ENCODE measurements around the gene TDRD7. TPM values are rescaled to one million over a fixed set of nuclear protein-coding genes. Genes with fewer than 3 reads are reported as not detected.

TDRD7 gene
- total RNA-seq, 3 donors from 2014 or later: 31.1 to 36.6 (median 33.4) TPM

DNA sequence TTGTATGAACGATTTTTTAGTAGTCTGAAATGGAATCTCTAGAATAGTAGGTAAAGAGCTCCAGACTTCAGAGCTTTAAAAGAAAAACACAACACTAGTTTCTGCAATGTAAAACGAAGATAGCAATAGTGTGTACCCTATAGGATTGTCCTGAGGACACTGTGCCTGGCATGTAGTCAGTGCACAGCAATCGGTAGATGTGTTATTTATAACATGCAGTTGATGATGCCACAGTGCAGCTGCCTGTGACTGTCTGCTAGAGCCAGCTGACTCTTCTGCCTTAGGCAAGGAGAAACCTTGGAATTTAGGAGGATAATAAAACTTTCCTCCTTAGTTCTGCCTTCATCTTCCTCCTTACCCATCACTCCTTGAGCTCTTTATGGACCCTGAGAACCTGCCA is 61.8 kb downstream of the TDRD7 start:
- intact Hi-C loops (cut with DNase I, micrococcal nuclease): loop anchor here in 1 of 2 donors (10.0 kb wide), 1 partner anchor 131 kb away; no protein-coding TSS in a partner anchor
- DNase-seq: no peak
- H3K4me3 ChIP-seq: no peak overlapping the region
- H3K4me1 ChIP-seq (ENCODE audit: low read depth): no peaks in the 10 kb centered on the region
- no peak for ATAC-seq
- H3K9me3 ChIP-seq: no peaks in the 10 kb centered on the region
- H3K36me3 ChIP-seq (ENCODE audit: low read depth): no peaks in the 10 kb centered on the region
- TF ChIP-seq, protein P1, sequence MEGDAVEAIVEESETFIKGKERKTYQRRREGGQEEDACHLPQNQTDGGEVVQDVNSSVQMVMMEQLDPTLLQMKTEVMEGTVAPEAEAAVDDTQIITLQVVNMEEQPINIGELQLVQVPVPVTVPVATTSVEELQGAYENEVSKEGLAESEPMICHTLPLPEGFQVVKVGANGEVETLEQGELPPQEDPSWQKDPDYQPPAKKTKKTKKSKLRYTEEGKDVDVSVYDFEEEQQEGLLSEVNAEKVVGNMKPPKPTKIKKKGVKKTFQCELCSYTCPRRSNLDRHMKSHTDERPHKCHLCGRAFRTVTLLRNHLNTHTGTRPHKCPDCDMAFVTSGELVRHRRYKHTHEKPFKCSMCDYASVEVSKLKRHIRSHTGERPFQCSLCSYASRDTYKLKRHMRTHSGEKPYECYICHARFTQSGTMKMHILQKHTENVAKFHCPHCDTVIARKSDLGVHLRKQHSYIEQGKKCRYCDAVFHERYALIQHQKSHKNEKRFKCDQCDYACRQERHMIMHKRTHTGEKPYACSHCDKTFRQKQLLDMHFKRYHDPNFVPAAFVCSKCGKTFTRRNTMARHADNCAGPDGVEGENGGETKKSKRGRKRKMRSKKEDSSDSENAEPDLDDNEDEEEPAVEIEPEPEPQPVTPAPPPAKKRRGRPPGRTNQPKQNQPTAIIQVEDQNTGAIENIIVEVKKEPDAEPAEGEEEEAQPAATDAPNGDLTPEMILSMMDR (IDR thresholded peaks at IDR 0.05): no peak

DNA sequence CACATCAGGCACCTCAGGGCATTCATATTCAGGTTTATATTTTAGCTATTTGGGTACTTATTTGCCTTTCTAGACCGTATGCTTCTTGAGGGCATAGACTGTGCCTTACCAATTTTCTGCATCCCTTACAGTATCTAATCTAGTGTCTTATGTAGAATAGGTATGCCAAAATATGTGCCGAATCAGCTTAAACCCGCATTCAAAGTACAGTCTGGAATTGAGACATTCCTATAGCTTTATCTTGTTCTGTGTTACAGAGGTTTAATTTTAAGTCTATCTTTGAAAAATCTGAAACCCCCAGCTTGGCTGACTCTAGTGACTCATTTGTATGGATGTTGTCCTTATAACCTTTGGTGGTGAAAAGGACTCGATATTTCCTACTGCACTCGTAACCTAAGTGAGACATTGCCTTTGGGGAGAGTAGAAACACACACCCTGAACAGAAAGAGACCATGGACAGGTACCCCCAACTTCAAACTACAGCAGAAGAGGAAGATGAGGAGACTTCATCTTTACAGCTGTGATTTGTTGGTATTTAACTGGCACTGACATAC is 62.6 kb downstream of the TDRD7 start:
- Histone ChIP-seq H3K4me1 (ENCODE audit: low read depth) (no peaks in the 10 kb centered on the region), H3K9me3 (no peaks in the 10 kb centered on the region), H3K4me3 (no peak overlapping the region), H3K36me3 (ENCODE audit: low read depth) (no peaks in the 10 kb centered on the region)
- ATAC-seq (no peak), DNase-seq (no peak)
- TF ChIP-seq, protein P1 (IDR thresholded peaks at IDR 0.05): no peak
- intact Hi-C loops (cut with DNase I, micrococcal nuclease): loop anchor here in 1 of 2 donors (10.0 kb wide), 1 partner anchor 130 kb away; no protein-coding TSS in a partner anchor

DNA sequence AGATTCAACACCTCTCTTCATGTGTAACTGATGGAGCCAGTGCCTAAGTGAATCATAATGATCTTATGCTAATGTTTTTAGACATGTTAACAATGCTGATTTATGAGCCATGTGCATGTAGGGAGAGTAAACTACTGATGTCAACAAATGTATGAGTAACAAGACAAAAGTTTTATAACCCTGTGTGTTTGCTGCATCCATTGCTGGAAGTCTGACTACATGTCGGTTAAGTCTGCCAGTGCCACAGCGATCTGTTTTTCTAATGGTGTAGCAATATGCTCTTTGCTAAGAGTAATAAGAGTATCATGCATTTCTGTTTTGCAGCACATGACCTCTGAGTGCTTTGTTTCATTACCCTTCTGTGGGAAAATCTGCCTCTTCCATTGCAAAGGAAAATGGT is 63.2 kb downstream of the TDRD7 start:
- DNase-seq (no peak), ATAC-seq (peak; percentile 40)
- no peaks in the 10 kb centered on the region for H3K4me1 ChIP-seq (ENCODE audit: low read depth)
- no peaks in the 10 kb centered on the region for H3K9me3 ChIP-seq
- TF ChIP-seq, protein P1 (IDR thresholded peaks at IDR 0.05): no peak
- H3K36me3 ChIP-seq (ENCODE audit: low read depth): no peaks in the 10 kb centered on the region
- H3K4me3 ChIP-seq: no peak overlapping the region
- intact Hi-C loops (cut with DNase I, micrococcal nuclease): loop anchor here in 1 of 2 donors (10.0 kb wide), 1 partner anchor 130 kb away; no protein-coding TSS in a partner anchor

DNA sequence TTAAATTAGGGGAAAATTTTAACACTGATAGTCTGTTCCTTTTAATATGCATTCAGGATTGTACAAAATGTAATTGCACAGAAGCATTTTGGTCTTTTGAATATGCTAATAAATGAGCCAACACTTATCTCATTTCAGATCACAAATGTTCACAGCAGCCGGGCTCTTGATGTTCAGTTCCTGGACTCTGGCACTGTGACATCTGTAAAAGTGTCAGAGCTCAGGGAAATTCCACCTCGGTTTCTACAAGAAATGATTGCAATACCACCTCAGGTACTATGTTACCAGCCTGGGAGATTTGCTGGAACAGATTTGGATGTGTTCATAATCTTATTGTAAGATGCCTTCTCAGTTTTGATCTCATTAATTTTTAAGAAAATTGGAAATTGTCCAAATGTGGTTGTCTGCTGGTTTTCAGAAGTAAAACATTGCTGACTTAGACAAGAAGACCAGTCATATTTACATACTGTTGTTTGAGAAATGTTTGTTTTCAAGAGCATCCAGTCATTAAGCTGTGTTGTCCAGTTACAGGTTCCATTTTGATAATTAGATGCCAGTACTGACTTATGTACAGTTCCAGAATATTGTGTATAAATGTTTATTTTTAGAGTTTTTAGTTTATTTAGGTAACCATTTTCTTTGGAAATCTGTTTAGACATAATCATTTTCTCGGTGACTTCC is 66.5 kb downstream of the TDRD7 start:
- intact Hi-C loops (cut with DNase I, micrococcal nuclease): loop anchor here in 1 of 2 donors (10.0 kb wide), 1 partner anchor 126 kb away; no protein-coding TSS in a partner anchor
- Histone ChIP-seq H3K9me3 (no peaks in the 10 kb centered on the region), H3K4me1 (ENCODE audit: low read depth) (no peaks in the 10 kb centered on the region), H3K4me3 (no peak overlapping the region), H3K36me3 (ENCODE audit: low read depth) (no peaks in the 10 kb centered on the region)
- TF ChIP-seq, protein P1 (IDR thresholded peaks at IDR 0.05): no peak
- no peak for ATAC-seq
- no peak for DNase-seq

DNA sequence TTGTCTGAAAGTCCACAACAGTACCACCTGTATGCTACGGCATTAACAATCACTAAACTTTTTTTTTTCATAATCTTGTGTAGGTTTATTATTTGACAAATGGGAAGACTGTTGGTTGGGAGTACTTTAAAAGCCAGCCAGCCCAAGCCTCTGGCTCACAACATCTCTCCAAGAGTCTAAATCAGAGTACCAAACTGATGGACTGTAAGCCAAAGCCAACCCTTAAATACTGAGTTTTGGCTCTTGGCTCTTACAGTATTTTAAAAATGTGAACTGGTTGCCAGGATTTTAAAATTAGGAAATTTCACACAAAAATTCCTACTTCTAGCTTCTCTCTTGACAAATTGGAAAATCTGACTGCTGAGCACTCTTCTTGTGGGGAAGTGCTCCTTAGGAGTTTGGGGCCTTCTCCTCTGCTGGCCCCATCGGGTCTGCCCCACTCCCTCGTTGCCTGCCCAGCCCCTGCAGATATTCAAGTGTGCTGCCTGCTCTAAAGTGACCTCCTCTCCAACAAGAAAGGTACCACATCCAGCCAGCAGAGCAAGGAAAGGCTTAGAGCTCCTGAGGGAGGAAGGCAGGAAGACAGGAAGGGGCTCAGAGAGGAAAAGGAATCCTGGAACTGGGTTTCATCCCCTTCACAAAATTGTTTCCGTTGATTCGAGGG is 67.7 kb downstream of the TDRD7 start:
- H3K9me3 ChIP-seq: no peaks in the 10 kb centered on the region
- TF ChIP-seq, protein P1 (IDR thresholded peaks at IDR 0.05): no peak

More for the DNA sequence above, 67.7 kb downstream of the TDRD7 start:
- no peaks in the 10 kb centered on the region for H3K36me3 ChIP-seq (ENCODE audit: low read depth)
- intact Hi-C loops (cut with DNase I, micrococcal nuclease): loop anchor here in 1 of 2 donors (10.0 kb wide), 1 partner anchor 125 kb away; no protein-coding TSS in a partner anchor
- no peaks in the 10 kb centered on the region for H3K4me1 ChIP-seq (ENCODE audit: low read depth)
- no peak overlapping the region for H3K4me3 ChIP-seq
- no peak for ATAC-seq
- no peak for DNase-seq

All from mucosa of descending colon (tissue), 3 donors.